HEK293T (cell line): ENCODE results near the gene FILIP1L.

Experiments used
- ARNT ChIP-seq: fragments of 450-650 bp; IDR thresholded peaks from 2 replicates; pipeline ENCODE4 v1.6.1; 2017; ENCODE audit warnings: mild to moderate bottlenecking
- BHLHE40 ChIP-seq: fragments of 450-650 bp; IDR thresholded peaks from 2 replicates; pipeline ENCODE4 v1.6.1; 2016; ENCODE audit warnings: mild to moderate bottlenecking, moderate library complexity, borderline replicate concordance
- CTBP1 ChIP-seq: fragments of 450-650 bp; IDR thresholded peaks from 2 replicates; pipeline ENCODE4 v1.6.1; 2016; ENCODE audit warnings: borderline replicate concordance
- ELF4 ChIP-seq: fragments of 450-650 bp; IDR thresholded peaks from 2 replicates; pipeline ENCODE4 v1.6.1; 2017; ENCODE audit warnings: antibody characterized with exemption
- FOXA1 ChIP-seq: fragments of 450-650 bp; IDR thresholded peaks from 2 replicates; pipeline ENCODE4 v1.6.1; 2016; ENCODE audit warnings: mild to moderate bottlenecking
- FOXK2 ChIP-seq: fragments of 450-650 bp; IDR thresholded peaks from 2 replicates; pipeline ENCODE4 v1.6.1; 2016; ENCODE audit warnings: mild to moderate bottlenecking
- FOXM1 ChIP-seq: fragments of 450-650 bp; IDR thresholded peaks from 2 replicates; pipeline ENCODE4 v1.6.1; 2017; ENCODE audit warnings: mild to moderate bottlenecking, borderline replicate concordance
- L3MBTL2 ChIP-seq: fragments of 450-650 bp; conservative IDR thresholded peaks from 2 replicates; pipeline ENCODE4 v1.6.1; 2016; ENCODE audit warnings: mild to moderate bottlenecking
- LEF1 ChIP-seq: fragments of 450-650 bp; IDR thresholded peaks from 2 replicates; pipeline ENCODE4 v1.6.1; 2017; ENCODE audit warnings: mild to moderate bottlenecking, borderline replicate concordance
- SP1 ChIP-seq: fragments of 450-650 bp; IDR thresholded peaks from 2 replicates; pipeline ENCODE4 v1.6.1; 2017
- SUZ12 ChIP-seq: fragments of 450-650 bp; IDR thresholded peaks from 2 replicates; pipeline ENCODE4 v1.6.1; 2016; ENCODE audit warnings: mild to moderate bottlenecking
- TARDBP ChIP-seq: fragments of 450-650 bp; IDR thresholded peaks from 2 replicates; pipeline ENCODE4 v1.6.1; 2016
- ZNF384 ChIP-seq: fragments of 450-650 bp; IDR thresholded peaks from 2 replicates; pipeline ENCODE4 v1.6.1; 2016

- no peak for TF ChIP-seq TARDBP
- TF ChIP-seq ELF4, result no peak
- no peak for TF ChIP-seq ARNT
- no peak for TF ChIP-seq BHLHE40
- no peak for TF ChIP-seq L3MBTL2
- TF ChIP-seq SUZ12, result no peak
- TF ChIP-seq FOXM1, result no peak
- no peak for TF ChIP-seq FOXK2
- no peak for TF ChIP-seq FOXA1
- no peak for TF ChIP-seq CTBP1
- no peak for TF ChIP-seq ZNF384
- no peak for TF ChIP-seq LEF1
- TF ChIP-seq SP1, result no peak
Observed at GRCh38 chr3:100120012-100120411, 5.7 kb upstream of the FILIP1L start.
